HCEC 1CT (cell line): ENCODE measurements around the gene CD80.

ENCODE experiments used
- DNase-seq: peaks from one replicate; pipeline ENCODE4 v3.0.0-alpha.2; 2017

The CD80 gene

GRCh38 chr3:119542168-119542767 lies 17.1 kb downstream of the CD80 start:
- no peak for DNase-seq

DNA sequence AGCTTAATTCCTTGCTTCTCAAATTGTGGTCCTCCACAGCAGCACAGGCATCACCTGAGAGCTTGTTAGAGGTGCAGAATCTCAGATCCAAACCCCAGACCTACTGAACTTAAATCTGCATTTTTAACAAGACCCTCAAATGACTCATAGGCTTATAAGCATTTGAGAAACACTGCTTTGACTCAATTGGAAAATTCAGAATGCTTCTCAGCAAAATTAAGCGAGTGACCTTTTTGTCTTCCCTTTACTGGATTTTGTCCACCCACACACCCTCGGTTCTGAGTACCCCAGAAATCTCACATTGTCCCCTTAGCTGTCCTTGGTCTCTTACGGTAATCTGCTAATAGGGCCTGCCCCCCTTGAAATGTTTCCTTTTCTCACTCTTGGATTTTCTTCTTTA lies 17.9 kb downstream of the CD80 start:
- no peak for DNase-seq

GRCh38 chr3:119538772-119539171 lies 20.6 kb downstream of the CD80 start:
- DNase-seq = no peak

DNA sequence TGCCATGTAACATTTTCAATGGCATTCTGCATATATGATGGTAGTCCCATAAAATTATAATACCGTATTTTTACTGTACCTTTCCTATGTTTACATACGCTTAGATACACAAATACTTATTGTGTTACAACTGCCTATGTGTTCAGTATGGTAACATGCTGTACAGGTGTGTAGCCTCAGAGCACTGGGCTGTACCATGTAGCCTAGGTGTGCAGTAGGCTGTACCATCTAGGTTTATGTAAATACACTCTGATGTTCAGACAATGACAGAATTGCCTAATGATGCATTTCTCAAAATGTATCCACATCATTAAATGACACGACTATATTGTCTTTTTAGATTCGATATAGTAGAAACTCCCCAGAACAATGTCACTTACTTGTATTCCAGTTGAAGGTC lies 22.7 kb downstream of the CD80 start:
- no peak for DNase-seq

- DNase-seq = no peak
Measured at GRCh38 chr3:119534296-119534695, 25.1 kb downstream of the CD80 start.

DNA sequence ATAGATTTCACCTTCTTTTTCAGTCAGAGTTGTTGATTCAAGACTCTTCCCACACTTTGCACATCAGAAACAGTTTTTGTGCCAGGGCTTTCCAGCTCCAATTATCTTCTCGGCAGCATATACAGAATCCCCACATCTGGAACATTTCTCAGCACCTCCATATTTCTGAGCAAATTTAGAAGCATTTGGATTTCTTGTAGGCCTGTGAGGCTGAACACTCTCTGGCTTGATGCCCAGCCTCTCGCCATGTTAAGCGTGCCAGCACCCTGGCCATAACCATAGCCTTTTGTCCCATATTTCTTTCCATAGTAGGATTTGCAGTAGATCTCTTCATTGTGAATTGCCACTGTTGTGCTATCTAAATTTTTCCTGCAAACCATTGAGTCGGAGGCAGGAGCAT lies 28.3 kb downstream of the CD80 start:
- DNase-seq = no peak

DNA sequence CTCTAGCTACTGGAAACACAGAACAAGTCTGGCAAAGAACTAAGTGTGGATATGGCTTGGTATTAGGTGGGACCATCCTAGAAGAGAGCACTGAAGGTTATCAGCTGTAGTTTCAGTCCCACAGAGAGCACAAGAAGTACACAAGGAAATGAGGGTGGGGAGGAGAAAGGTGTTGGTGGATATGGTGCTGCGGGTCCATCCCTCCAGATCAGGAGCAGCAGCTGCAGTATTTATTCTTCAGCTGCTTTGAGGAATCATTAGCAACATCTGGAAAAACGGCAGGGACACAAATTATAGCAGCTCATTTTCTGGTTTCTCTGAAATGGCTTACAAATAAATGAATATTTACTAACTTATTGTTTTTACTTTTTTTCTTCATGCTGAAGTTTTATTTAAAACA lies 29.0 kb downstream of the CD80 start:
- no peak for DNase-seq

DNA sequence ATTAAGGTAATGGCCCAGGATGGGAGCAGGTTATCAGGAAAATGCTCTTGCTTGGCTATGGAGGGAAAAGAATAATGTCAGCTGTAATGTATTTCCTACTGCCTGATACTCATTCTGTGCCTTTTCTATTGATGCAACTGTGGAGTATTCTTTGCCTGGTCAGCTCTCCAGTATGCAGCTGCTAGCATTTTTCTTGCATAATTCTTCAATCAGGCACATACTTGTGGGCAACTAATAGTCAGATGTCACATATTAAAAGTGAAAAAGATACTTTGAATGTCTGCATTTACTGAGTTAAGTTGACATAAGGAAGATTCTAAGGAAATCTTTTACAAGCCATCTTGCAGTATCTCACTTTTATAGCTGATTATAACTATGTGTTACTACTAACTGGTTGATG lies 29.5 kb downstream of the CD80 start:
- DNase-seq = peak; percentile 37

DNA sequence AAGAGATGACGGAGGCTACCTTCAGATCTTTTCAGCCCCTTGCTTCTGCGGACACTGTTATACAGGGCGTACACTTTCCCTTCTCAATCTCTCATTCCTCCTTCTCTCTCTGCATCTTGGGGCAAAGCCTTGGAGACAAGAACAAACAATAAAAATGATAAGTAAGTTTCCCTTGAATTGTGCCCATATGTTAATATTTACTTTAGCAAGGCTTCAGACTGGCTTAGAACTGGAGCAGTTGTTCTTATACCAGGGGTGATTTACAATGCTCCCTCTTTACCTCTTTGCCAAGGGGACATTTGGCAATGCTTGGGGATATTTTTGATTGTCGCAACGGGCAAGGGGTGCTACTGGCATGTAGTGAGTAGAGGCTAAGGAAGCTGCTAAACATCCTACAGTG lies 31.7 kb downstream of the CD80 start:
- DNase-seq = no peak

- DNase-seq = peak; percentile 11
Measured at GRCh38 chr3:119524931-119525662, 34.3 kb downstream of the CD80 start.

DNA sequence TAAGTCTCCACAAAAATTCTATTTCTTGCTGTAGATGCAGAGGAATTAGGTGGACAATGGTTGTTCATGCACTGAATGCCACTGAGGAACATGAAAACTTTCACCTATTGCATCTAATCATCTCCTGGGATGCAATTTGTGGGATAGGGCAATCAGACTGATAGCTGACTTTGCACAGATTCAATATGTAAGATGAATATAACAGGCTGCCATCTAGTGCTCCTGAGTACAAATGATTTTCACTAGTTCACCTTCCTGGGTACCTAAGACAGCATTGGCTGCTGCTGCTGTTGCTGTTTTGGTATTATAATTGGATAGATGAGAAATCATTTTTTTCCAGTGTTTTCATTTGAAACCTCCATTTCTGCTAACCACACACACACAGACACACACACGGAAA lies 41.4 kb downstream of the CD80 start:
- no peak for DNase-seq

- DNase-seq = no peak
Measured at GRCh38 chr3:119517112-119517511, 42.3 kb downstream of the CD80 start.

- DNase-seq = no peak
Measured at GRCh38 chr3:119514637-119515036, 44.8 kb downstream of the CD80 start.

DNA sequence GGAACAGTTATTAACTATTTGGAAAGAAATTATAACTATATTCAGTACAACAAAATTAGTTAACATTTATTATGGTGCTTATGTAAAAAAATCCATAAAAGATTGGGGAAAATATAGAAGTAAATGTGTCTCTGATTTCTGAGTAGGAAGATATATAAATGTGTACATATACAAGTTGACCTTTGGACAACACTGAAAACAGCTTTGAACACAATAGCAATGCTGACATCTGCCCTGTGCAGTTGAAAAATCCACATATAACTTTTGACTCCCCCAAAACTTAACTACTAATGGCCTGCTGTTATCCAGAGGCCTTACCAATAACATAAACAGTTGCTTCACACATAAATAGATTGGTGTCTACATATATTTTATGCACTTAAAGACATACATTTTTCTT lies 48.7 kb downstream of the CD80 start:
- DNase-seq = no peak

DNA sequence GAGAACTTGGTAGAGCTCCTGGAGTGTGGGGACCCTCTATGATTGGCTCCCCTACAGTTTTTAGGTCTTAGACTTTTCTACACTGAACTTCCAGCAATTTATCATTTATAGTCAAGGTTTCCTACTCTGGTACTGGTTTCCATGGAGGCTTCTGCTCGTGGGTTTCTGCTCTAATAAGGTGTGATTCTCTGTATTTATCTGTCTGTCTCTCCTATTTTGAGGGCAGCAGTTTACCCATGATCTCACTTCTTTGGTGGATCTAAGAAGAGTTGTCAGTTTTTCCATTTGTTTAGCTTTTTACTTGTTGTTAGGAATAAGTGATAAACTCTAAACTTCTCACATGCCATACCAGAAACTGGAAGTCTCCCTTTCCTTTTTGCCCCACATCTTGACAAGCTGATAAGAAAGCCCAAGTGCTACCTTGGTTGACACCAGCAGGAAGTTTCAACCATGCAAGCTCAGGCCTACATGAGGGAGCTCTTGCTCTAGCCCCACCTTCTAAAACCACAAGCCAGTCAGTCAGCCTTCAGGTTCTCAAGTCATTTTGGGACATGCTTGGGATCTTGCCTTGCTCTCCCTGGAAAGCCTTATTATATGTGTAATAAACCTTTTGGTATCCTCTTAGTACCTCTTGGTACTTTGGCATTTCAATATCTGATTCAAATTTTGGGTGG lies 51.1 kb downstream of the CD80 start:
- no peak for DNase-seq

GRCh38 chr3:119507404-119507803 lies 52.0 kb downstream of the CD80 start:
- no peak for DNase-seq

GRCh38 chr3:119506631-119507030 lies 52.8 kb downstream of the CD80 start:
- DNase-seq = no peak

GRCh38 chr3:119500901-119501300 lies 58.5 kb downstream of the CD80 start:
- no peak for DNase-seq

- DNase-seq = no peak
Measured at GRCh38 chr3:119500265-119500664, 59.1 kb downstream of the CD80 start.

- DNase-seq = peak; percentile 97
Measured at GRCh38 chr3:119498186-119499011, 61.0 kb downstream of the CD80 start, which contains the start of gene TIMMDC1. Gene TIMMDC1 (plus strand): TSS chr3:119498547. CDS start chr3:119498734, 187 bp downstream.

DNA sequence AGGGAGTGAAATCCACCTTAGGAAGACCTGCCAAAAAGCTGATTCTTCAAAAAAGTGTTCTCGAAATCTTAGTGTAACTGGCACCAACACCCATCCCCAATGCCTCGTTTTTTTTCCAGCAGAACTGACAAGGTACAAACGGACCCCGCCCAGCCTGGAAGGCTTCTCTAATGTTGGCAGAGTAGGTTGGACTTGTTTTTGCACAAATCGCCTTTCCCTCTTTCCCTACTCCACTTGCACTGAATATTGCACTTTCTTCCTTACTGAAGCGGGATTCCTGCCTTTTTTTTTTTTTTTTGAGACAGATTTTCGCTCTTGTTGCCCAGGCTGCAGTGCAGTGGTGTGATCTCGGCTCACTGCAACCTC lies 61.6 kb downstream of the CD80 start:
- no peak for DNase-seq

- DNase-seq = no peak
Measured at GRCh38 chr3:119494597-119494996, 64.8 kb downstream of the CD80 start.

DNA sequence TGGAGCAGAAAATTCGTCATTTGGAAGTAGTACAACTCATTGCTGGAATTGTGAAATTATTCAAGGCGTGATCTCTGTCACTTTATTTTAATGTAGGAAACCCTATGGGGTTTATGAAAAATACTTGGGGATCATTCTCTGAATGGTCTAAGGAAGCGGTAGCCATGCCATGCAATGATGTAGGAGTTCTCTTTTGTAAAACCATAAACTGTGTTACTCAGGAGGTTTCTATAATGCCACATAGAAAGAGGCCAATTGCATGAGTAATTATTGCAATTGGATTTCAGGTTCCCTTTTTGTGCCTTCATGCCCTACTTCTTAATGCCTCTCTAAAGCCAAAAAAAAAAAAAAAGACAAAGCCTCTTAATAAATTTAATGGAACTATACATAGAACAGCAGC lies 66.6 kb downstream of the CD80 start:
- DNase-seq = no peak
